ENCODE measurements around the gene NEK7.

The NEK7 gene

GRCh38 chr1:198158735-198159589 lies 2.2 kb downstream of the NEK7 start:
- Histone ChIP-seq H3K23ac (ENCODE audit: low read depth, low read length, poor library complexity) (peak overlapping the region; percentile 14), H3K4me1 (ENCODE audit: control insufficient read depth in 2 of 2, insufficient read depth in 1 of 2, low read depth in 1 of 2, low read length in 2 of 2) (peaks cover 5 to 11% of the 10 kb centered on the region in 2 donors), H3K79me1 (ENCODE audit: low read depth, low read length) (no peaks in the 10 kb centered on the region), H3K4me3 (ENCODE audit: low read length in 2 of 2) (peak overlapping the region; percentile 56 to 75), H3K27ac (replicated peaks; ENCODE audit: low read length) (peak overlapping the region; percentile 81), H2BK5ac (ENCODE audit: low read length) (no peak overlapping the region), H4K8ac (ENCODE audit: low read depth, low read length) (no peak overlapping the region), H4K91ac (ENCODE audit: low read depth, low read length, poor library complexity) (no peak overlapping the region), H3K18ac (ENCODE audit: low read length) (no peak overlapping the region), H3K9me3 (replicated peaks in 1 of 2; ENCODE audit: control insufficient read depth in 2 of 2, insufficient read depth in 1 of 2, low read depth in 1 of 2, low read length in 2 of 2) (no peaks in the 10 kb centered on the region), H3K14ac (ENCODE audit: low read length) (no peak overlapping the region), H2AFZ (ENCODE audit: low read length) (peak overlapping the region; percentile 87), H3K4me2 (ENCODE audit: insufficient read depth, low read length, poor library complexity, severe bottlenecking) (peak overlapping the region; percentile 55), H3K4ac (ENCODE audit: low read length) (no peak overlapping the region), H2BK15ac (ENCODE audit: low read length) (no peak overlapping the region), H3K9ac (ENCODE audit: low read depth, low read length, poor library complexity) (no peak overlapping the region), H3K27me3 (ENCODE audit: control insufficient read depth in 3 of 3, insufficient read depth in 3 of 3, low read depth in 1 of 3, low read length in 3 of 3) (no peaks in the 10 kb centered on the region), H2AK5ac (ENCODE audit: low read depth, low read length) (no peak overlapping the region), H2BK120ac (ENCODE audit: low read depth, low read length) (no peak overlapping the region), H3K36me3 (replicated peaks in 1 of 2; ENCODE audit: control insufficient read depth in 2 of 2, insufficient read depth in 2 of 2, low read length in 2 of 2) (no peaks in the 10 kb centered on the region), H2BK12ac (ENCODE audit: low read length) (no peak overlapping the region)
- no CpG with 5 or more reads among the region's 37 CpGs for WGBS, 2 donors (ENCODE audit: extremely low coverage in 2 of 2, insufficient read length in 2 of 2, insufficient replicate concordance in 1 of 2)
- peak; percentile 86 for DNase-seq (ENCODE audit: low spot score)

DNA sequence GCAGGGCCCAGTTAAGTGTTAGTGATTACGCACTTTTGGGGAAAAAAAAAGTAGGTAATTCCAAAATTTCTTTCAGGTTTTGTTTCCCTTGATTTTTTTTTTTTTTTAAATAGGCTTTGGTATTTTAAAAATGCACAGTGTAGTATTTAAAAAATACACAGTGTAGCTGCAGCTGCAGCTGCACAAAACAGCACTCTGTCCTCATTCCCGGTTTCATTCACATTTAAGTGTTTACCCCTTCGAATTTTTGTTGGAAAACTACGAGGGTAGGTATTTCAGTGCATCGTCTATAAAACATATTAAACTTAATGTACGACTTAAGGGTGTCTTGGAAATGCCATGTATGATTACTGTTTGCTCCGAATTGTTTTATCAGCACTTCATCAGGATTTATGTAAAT lies 3.4 kb downstream of the NEK7 start:
- no CpG with 5 or more reads among the region's 7 CpGs for WGBS, 2 donors (ENCODE audit: extremely low coverage in 2 of 2, insufficient read length in 2 of 2, insufficient replicate concordance in 1 of 2)
- no peak overlapping the region for H2AK5ac ChIP-seq (ENCODE audit: low read depth, low read length)
- no peak overlapping the region for H2BK15ac ChIP-seq (ENCODE audit: low read length)
- H3K4me1 ChIP-seq (ENCODE audit: control insufficient read depth in 2 of 2, insufficient read depth in 1 of 2, low read depth in 1 of 2, low read length in 2 of 2) = peaks cover 5 to 11% of the 10 kb centered on the region in 2 donors
- no peak overlapping the region for H2BK5ac ChIP-seq (ENCODE audit: low read length)
- H2BK12ac ChIP-seq (ENCODE audit: low read length) = no peak overlapping the region
- no peak overlapping the region for H3K27ac ChIP-seq (replicated peaks; ENCODE audit: low read length)
- H3K79me1 ChIP-seq (ENCODE audit: low read depth, low read length) = no peaks in the 10 kb centered on the region
- no peak for DNase-seq (ENCODE audit: low spot score)
- H4K91ac ChIP-seq (ENCODE audit: low read depth, low read length, poor library complexity) = no peak overlapping the region
- H3K4me2 ChIP-seq (ENCODE audit: insufficient read depth, low read length, poor library complexity, severe bottlenecking) = no peak overlapping the region
- no peak overlapping the region for H2BK120ac ChIP-seq (ENCODE audit: low read depth, low read length)
- H2AFZ ChIP-seq (ENCODE audit: low read length) = no peak overlapping the region
- no peak overlapping the region for H3K9ac ChIP-seq (ENCODE audit: low read depth, low read length, poor library complexity)
- H4K8ac ChIP-seq (ENCODE audit: low read depth, low read length) = no peak overlapping the region
- no peak overlapping the region for H3K14ac ChIP-seq (ENCODE audit: low read length)
- no peaks in the 10 kb centered on the region for H3K36me3 ChIP-seq (replicated peaks in 1 of 2; ENCODE audit: control insufficient read depth in 2 of 2, insufficient read depth in 2 of 2, low read length in 2 of 2)
- no peak overlapping the region for H3K4me3 ChIP-seq (ENCODE audit: low read length in 2 of 2)
- H3K23ac ChIP-seq (ENCODE audit: low read depth, low read length, poor library complexity) = no peak overlapping the region
- no peak overlapping the region for H3K18ac ChIP-seq (ENCODE audit: low read length)
- no peaks in the 10 kb centered on the region for H3K27me3 ChIP-seq (ENCODE audit: control insufficient read depth in 3 of 3, insufficient read depth in 3 of 3, low read depth in 1 of 3, low read length in 3 of 3)
- H3K9me3 ChIP-seq (replicated peaks in 1 of 2; ENCODE audit: control insufficient read depth in 2 of 2, insufficient read depth in 1 of 2, low read depth in 1 of 2, low read length in 2 of 2) = peaks cover 0 to 7% of the 10 kb centered on the region in 2 donors
- no peak overlapping the region for H3K4ac ChIP-seq (ENCODE audit: low read length)

- no peaks in the 10 kb centered on the region for H3K27me3 ChIP-seq (ENCODE audit: control insufficient read depth in 3 of 3, insufficient read depth in 3 of 3, low read depth in 1 of 3, low read length in 3 of 3)
- WGBS, 2 donors (ENCODE audit: extremely low coverage in 2 of 2, insufficient read length in 2 of 2, insufficient replicate concordance in 1 of 2) = no CpG with 5 or more reads among the region's 4 CpGs
- peaks cover 0 to 7% of the 10 kb centered on the region in 2 donors for H3K9me3 ChIP-seq (replicated peaks in 1 of 2; ENCODE audit: control insufficient read depth in 2 of 2, insufficient read depth in 1 of 2, low read depth in 1 of 2, low read length in 2 of 2)
- no peaks in the 10 kb centered on the region for H3K79me1 ChIP-seq (ENCODE audit: low read depth, low read length)
- no peak overlapping the region for H3K4me2 ChIP-seq (ENCODE audit: insufficient read depth, low read length, poor library complexity, severe bottlenecking)
- no peak overlapping the region for H3K27ac ChIP-seq (replicated peaks; ENCODE audit: low read length)
- DNase-seq (ENCODE audit: low spot score) = no peak
- no peak overlapping the region for H3K14ac ChIP-seq (ENCODE audit: low read length)
- no peak overlapping the region for H4K91ac ChIP-seq (ENCODE audit: low read depth, low read length, poor library complexity)
- no peak overlapping the region for H2BK120ac ChIP-seq (ENCODE audit: low read depth, low read length)
- peaks cover 7 to 14% of the 10 kb centered on the region in 2 donors for H3K4me1 ChIP-seq (ENCODE audit: control insufficient read depth in 2 of 2, insufficient read depth in 1 of 2, low read depth in 1 of 2, low read length in 2 of 2)
- H3K23ac ChIP-seq (ENCODE audit: low read depth, low read length, poor library complexity) = no peak overlapping the region
- no peak overlapping the region for H3K9ac ChIP-seq (ENCODE audit: low read depth, low read length, poor library complexity)
- H2AFZ ChIP-seq (ENCODE audit: low read length) = no peak overlapping the region
- no peak overlapping the region for H4K8ac ChIP-seq (ENCODE audit: low read depth, low read length)
- H2AK5ac ChIP-seq (ENCODE audit: low read depth, low read length) = no peak overlapping the region
- no peak overlapping the region for H2BK15ac ChIP-seq (ENCODE audit: low read length)
- no peak overlapping the region for H2BK5ac ChIP-seq (ENCODE audit: low read length)
- no peaks in the 10 kb centered on the region for H3K36me3 ChIP-seq (replicated peaks in 1 of 2; ENCODE audit: control insufficient read depth in 2 of 2, insufficient read depth in 2 of 2, low read length in 2 of 2)
- no peak overlapping the region for H2BK12ac ChIP-seq (ENCODE audit: low read length)
- H3K18ac ChIP-seq (ENCODE audit: low read length) = no peak overlapping the region
- no peak overlapping the region for H3K4ac ChIP-seq (ENCODE audit: low read length)
- no peak overlapping the region for H3K4me3 ChIP-seq (ENCODE audit: low read length in 2 of 2)
Measured at GRCh38 chr1:198160946-198161614, 4.3 kb downstream of the NEK7 start.

DNA sequence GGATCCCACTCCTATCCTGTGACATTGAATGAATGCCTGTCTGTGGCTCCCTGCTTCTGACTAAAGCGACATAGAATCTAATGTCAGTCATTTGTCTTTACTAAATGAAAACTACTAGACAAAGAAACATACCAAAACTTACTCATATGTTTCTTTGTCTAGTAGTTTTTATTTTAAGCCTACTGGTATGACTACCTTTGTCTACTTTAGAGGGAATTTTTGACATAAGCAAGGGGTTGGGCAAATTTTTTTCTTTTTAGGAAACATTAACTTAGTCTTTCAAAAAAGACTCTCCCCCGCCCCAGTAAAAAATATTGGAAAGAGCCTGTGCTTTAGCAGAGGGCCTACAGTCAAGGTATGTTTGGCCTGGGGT lies 4.9 kb downstream of the NEK7 start:
- Histone ChIP-seq H2BK120ac (ENCODE audit: low read depth, low read length) (no peak overlapping the region), H3K14ac (ENCODE audit: low read length) (no peak overlapping the region), H3K4me3 (ENCODE audit: low read length in 2 of 2) (no peak overlapping the region), H2AFZ (ENCODE audit: low read length) (no peak overlapping the region), H3K9me3 (replicated peaks in 1 of 2; ENCODE audit: control insufficient read depth in 2 of 2, insufficient read depth in 1 of 2, low read depth in 1 of 2, low read length in 2 of 2) (peaks cover 0 to 7% of the 10 kb centered on the region in 2 donors), H3K27ac (replicated peaks; ENCODE audit: low read length) (no peak overlapping the region), H3K4ac (ENCODE audit: low read length) (no peak overlapping the region), H2BK12ac (ENCODE audit: low read length) (no peak overlapping the region), H3K18ac (ENCODE audit: low read length) (no peak overlapping the region), H2BK5ac (ENCODE audit: low read length) (no peak overlapping the region), H3K23ac (ENCODE audit: low read depth, low read length, poor library complexity) (no peak overlapping the region), H3K79me1 (ENCODE audit: low read depth, low read length) (no peaks in the 10 kb centered on the region), H4K8ac (ENCODE audit: low read depth, low read length) (no peak overlapping the region), H3K27me3 (ENCODE audit: control insufficient read depth in 3 of 3, insufficient read depth in 3 of 3, low read depth in 1 of 3, low read length in 3 of 3) (no peaks in the 10 kb centered on the region), H4K91ac (ENCODE audit: low read depth, low read length, poor library complexity) (no peak overlapping the region), H3K4me1 (ENCODE audit: control insufficient read depth in 2 of 2, insufficient read depth in 1 of 2, low read depth in 1 of 2, low read length in 2 of 2) (peaks cover 8 to 16% of the 10 kb centered on the region in 2 donors), H3K36me3 (replicated peaks in 1 of 2; ENCODE audit: control insufficient read depth in 2 of 2, insufficient read depth in 2 of 2, low read length in 2 of 2) (no peaks in the 10 kb centered on the region), H2BK15ac (ENCODE audit: low read length) (no peak overlapping the region), H3K4me2 (ENCODE audit: insufficient read depth, low read length, poor library complexity, severe bottlenecking) (no peak overlapping the region), H2AK5ac (ENCODE audit: low read depth, low read length) (no peak overlapping the region), H3K9ac (ENCODE audit: low read depth, low read length, poor library complexity) (no peak overlapping the region)
- DNase-seq (ENCODE audit: low spot score) = no peak
- no CpG with 5 or more reads among the region's 2 CpGs for WGBS, 2 donors (ENCODE audit: extremely low coverage in 2 of 2, insufficient read length in 2 of 2, insufficient replicate concordance in 1 of 2)
